SH-SY5Y (cell line): ENCODE results near the gene HSBP1.

Source experiments
- GATA2 ChIP-seq: IDR thresholded peaks from 2 replicates; pipeline ENCODE4 v1.6.1; 2011; ENCODE audit warnings: mild to moderate bottlenecking, low read depth, low read length
- GATA3 ChIP-seq: IDR thresholded peaks from 2 replicates; pipeline ENCODE4 v1.6.1; 2011; ENCODE audit warnings: low read depth, mild to moderate bottlenecking, low read length, moderate library complexity

GRCh38 chr16:83762992-83763358 lies 44.8 kb upstream of the HSBP1 start:
- TF ChIP-seq GATA2, result no peak
- TF ChIP-seq GATA3, result no peak
